Left ventricle myocardium superior (tissue), 1 donor: Measurements from ENCODE around the gene ZNF616. TPM values are rescaled to one million over a fixed set of nuclear protein-coding genes. Genes with fewer than 3 reads are reported as not detected.
A peak's percentile ranks its signal among the peaks of the same experiment; 100 is the strongest.
"Not testable (repeated sequence)": the region's sequence is repeated elsewhere in the genome, so short reads cannot be mapped to it uniquely, and the experiment has no call there.

Experiments
- ATAC-seq: fragments of 200-7000 bp; cut with Tn5 transposase; one replicate; pipeline ENCODE4 v1.9.1; 2020; ENCODE audit warnings: mild to moderate bottlenecking, moderate library complexity
- DNase-seq: peaks from one replicate; pipeline ENCODE4 v3.0.0-alpha.2; 2020
- intact Hi-C: fragments of 100-400 bp; cut with micrococcal nuclease; formaldehyde crosslinking; loops from one replicate; pipeline ENCODE4 v1.11.0; 2022
- total RNA-seq: library from RNA; stranded (reverse); fragmentation: NEBNext Ultra II Directional; extraction: Animal tissue kit (Norgen Biotek cat#: 25700); gene quantifications from one replicate; pipeline ENCODE4 v1.2.1, GENCODE V29; 2021
- donor health status: DM: no; HTN: yes; CAD: no; lungs with severe emphysema.

ZNF616 gene
- total RNA-seq, 1 donor from 2014 or later, result 5.5 TPM

DNA sequence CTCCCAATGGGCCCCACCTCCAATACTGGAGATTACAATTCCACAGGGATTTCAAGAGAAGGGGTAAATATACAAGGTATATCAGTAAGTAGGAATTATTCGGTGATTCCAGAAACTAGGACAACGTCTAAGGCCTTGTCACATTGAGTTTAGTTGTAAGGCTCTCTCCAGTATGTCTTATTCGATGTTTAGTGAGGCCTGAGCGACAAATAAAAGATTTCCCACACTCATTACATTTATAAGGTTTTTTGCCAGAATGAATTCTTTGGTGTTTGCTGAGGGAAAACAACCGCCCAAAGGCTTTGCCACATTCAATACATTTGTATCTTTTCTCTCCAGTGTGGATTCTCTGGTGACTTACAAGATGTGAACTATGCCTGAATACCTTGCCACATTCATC, 25.0 kb downstream of the ZNF616 start:
- ATAC-seq (no peak), DNase-seq (no peak)
- intact Hi-C loops, result no loop called here

DNA sequence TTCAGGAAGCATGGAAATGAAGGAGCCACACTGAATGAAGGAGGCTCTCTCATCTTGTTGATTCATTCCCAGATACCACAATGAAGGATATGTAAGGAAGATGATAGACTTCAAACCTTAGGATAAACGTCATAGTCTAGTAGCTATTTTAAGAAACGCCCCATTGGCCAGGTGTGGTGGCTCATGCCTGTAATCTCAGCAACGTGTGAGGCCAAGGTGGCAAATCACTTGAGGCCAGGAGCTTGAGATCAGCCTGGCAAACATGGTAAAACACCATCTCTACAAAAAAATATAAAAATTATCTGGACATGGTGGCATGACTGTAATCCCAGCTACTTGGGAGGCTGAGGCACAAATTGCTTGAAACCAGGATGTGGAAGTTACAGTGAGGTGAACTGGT, 27.1 kb downstream of the ZNF616 start:
- DNase-seq (no peak), ATAC-seq (no peak)
- intact Hi-C loops, result no loop called here

DNA sequence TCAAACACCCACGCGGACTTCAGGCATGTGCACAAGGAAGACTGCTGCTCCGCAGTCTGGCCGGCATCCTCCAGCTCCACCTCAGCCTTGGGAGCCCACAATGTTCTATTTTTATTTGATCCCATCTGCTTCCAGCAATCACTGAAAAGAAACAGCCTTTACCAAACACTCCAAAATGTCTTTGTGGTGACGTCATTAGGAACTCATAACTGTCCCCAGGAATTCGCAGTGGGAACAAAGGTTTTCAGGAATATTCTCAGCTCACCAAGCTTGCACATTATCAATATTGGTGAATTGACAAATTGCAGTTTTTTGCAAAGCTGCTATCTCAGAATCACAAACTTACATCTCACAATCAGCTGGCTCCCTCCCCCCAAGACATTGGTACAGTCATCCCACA, 29.0 kb downstream of the ZNF616 start:
- intact Hi-C loops, result no loop called here
- no peak for ATAC-seq
- DNase-seq, result no peak

DNA sequence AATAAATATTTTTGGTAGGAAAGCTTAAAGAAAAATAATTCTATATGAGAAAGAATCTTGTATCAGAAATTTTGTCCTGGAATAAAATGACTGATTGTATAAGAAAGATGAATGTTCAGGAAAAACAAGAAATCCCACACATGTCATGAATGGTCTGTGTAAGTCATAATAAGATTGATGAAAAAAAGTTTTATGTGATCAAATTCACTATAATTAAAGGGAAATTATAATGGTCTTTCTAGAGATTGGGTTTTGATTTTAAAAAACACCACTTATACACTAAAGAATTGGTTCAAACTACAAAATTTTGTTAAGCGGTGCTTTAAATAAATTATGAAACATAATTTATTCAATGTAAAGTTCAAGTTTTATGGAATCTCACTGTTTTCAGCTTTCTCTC, 37.0 kb downstream of the ZNF616 start:
- ATAC-seq (no peak), DNase-seq (no peak)
- intact Hi-C loops, result no loop called here

DNA sequence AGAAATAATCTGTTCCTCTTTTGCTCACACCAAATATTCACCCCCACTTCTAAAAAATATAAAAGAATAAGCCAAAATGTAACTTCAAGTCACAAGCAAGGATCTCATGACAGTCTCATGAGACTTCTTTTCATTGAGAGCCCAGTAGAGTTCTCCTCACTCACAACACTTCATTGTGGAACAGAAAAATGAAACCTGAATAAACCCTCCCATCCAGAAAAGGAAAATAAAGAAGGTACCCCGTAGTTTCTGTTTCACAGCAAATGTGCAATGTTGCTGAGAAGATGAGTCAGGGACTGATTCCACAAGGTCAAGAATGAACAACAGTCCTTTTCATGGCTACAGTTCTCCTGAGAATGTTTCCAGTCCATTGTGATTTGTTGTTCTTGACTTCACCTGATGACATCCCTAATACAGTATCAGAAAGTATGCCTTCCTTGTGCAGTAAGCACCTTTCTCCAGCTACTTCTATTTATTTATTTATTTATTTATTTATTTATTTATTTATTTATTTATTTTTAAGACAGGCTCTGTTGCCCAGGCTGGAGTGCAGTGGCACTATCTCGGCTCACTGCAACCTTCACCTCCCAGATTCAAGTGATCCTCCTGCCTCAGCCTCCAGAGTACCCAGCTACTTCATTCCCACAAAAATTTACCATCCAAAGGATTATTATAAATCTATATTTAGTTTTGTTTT, 37.7 kb downstream of the ZNF616 start:
- ATAC-seq, result no peak
- DNase-seq, result no peak
- intact Hi-C loops, result no loop called here

DNA sequence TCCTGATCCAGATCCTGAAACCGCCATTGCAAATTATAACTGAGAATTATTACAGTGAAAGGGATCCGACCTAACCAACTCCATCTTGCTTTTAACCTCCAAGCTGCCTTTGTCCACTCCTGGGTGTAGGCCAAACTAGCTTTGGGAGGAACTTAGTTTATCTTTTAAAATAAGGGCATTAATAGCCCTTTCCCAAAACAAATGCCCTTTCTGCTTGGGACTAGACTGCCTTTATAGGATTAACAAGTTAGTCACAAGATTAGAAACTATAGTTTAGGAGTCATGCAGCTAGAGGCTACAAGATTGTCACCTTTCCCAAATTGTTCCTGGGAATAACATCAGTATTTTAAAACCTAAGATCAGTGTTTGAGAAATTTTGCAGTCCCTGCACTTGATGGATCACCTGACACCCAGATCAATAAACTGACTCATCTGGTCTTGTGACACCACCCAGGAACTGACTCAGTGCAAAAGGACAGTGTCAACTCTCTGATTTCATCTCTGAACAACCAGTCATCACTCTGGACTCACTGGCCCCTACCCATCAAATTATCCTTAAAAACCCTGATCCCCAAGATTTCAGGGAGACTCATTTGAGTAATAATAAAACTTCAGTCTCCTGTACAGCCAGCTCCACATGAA, 40.1 kb downstream of the ZNF616 start:
- ATAC-seq (no peak), DNase-seq (no peak)
- intact Hi-C loops, result no loop called here

DNA sequence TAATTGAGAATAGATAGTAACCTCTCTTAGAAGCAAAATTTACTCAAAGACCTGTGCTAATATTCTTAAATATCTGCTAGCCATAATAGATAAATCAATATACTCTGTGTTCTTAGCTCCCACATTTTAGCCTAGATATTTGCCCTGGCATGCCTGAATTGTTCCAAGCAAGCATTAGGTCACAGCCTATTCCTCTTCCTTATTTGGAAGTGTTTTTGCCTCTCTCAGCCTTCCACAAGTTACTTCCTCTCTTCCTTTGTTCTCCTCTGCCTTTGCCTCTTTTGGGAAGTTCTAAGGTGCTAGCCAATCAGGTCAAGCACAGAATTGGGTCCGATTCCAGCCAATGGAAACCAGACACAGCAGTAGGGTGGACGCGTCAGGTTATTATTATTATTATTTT, 43.3 kb downstream of the ZNF616 start:
- intact Hi-C loops, DNase-seq, ATAC-seq: not testable (repeated sequence)

DNA sequence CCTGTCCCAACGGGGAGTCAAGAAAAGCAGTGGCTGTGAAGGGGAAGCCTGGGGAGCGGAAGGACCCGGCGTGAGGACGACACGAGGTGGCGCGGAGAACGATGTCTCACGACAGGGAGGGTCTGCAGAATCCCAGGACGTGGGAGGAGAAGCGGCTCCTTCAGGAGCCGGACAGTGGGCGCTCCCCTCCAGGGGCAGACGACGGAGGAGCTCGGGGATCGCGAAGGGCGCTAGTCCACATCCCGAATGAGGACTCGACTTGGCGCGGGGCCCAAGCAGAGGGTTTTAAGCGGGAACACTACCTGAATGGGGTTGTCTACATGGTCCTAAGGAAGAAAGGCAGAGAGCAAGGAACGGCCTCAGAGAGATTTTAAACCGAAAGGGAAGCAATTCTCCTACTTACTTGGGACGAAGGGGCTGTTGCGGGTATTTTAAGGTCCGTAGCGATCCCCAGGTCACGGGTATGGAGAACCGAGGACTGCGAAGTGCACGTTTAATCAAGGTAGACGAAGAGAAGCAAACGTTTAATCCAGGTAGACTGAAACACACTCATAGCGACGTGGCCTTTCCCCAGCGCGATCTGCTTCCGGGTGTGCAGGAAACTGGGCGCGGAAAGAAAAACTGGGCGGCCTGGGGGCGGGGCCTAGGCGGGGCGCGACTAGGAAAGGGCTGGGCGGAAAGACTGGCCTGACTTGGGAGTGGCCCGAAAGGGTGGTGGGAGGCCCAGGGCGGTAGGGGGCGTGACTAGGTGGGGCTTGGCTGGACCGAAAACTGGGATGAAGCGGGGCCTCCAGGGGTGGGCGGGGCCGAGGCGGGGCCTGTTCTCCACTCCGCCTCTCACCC, 44.3 kb downstream of the ZNF616 start, which contains the start of gene ZNF841:
Gene ZNF841 (minus strand): TSS at position 594 of the 843 bp plus-strand sequence. CDS start 10,964 bp downstream, outside the sequence.
- peak; percentile 100 for ATAC-seq
- intact Hi-C loops, result no loop called here
- DNase-seq, result peak; percentile 96

DNA sequence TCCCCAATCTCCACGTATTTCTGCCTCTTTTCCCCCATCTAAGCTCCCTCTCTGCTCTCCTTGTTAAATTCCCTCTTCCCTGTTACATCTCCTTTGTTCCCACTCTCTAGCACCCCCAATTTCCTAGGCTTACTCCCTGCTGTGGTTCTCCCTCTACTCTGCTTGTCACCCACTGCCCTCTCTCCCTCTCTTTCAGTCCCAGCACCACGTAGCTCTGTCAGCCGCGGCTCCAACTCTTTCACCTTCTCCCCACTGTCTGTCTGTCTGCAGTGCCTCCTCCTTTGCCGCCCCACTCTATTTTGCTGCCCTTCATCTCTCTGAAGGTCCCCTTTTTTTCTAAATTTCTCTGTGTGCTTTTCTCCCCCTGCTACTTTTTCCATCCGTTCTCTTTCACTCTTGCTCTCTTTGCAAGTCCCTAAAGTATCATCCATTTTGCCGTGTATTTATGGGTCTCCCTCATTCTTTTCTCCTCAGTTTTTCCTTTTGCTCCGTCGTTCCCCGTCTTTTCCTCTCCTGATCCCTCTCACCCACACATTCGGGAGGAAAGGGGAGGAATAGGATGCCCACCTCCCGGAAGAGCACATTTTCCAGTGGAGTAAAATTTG, 45.1 kb downstream of the ZNF616 start:
- intact Hi-C loops, result no loop called here
- peak; percentile 11 for ATAC-seq
- no peak for DNase-seq

DNA sequence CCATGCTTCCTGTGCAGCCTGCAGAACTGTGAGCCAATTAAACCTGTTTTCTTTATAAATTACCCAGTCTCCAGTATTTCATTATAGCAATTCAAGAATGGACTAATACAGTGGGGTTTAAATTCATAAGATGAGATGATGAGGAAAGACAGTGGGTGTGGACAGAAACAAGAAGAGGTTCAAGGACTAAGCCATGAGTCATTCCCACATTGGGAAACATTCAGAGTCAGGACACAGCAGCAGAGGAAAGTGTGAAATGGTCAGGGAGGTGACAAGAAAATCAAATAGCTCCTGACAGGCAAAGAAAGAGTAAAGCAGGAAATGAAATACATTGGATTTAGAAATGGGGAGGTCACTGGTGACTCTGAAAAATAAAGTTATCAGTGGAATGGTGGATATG, 53.3 kb downstream of the ZNF616 start:
- no peak for ATAC-seq
- intact Hi-C loops, result no loop called here
- no peak for DNase-seq

DNA sequence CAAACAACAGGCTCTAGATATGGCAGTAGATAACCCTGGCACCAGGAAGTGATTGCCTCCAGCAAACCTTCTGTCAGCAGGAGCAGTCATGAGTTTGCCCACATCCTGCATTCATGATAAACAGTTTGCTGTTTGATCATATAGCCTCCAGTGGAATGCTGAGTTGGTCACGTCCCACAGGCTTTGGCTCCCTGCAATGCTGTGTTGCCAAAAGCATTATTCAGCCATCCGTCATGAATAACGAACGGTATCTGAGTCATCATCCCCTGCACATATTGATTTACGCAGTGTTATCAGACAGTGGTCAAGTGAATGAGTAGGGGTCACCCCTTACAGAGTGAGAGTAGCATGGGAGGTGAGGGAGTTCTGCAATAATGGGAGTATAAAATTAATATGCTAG, 69.2 kb downstream of the ZNF616 start:
- no peak for ATAC-seq
- intact Hi-C loops, result no loop called here
- no peak for DNase-seq

DNA sequence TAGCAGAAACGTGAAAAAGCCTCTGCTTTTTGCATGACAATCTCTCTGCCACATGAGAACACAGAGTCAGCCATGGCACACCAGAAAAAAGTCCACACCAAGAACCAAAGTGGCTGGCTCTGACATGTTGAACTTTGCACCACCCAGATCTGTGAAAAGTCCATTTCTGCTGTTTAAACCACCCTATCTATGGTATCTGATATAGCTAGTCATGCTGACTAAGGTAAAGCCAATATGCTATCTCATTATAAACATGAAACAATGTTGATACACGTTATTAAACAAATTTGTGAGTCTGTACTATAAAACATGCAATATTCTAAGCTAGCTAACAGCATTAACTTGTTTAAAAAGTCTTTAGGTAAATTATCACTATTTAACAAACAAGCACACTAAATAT, 70.1 kb downstream of the ZNF616 start:
- no peak for ATAC-seq
- no peak for DNase-seq
- intact Hi-C loops, result no loop called here

DNA sequence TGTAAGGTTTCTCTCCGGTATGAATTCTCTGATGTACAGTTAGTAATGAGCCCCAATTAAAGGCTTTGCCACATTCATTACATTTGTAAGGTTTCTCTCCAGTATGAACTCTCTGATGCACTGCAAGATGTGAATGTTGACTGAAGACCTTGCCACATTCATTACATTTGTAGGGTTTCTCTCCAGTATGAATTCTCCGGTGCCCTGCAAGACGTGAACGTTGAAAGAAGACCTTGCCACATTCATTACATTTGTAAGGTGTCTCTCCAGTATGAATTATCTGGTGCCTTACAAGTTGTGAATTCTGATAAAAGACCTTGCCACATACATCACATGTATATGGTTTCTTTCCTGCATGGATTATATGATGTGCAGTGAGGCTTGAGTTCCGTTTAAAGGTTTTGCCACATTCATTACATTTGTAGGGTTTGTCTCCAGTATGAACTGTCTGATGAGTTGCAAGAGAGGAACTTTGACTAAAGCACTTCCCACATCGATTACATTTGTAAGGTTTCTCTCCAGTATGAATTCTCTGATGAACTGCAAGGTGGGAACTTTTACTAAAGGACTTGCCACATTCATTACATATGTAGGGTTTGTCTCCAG, 73.4 kb downstream of the ZNF616 start:
- intact Hi-C loops, result no loop called here
- DNase-seq, result no peak
- ATAC-seq, result no peak

DNA sequence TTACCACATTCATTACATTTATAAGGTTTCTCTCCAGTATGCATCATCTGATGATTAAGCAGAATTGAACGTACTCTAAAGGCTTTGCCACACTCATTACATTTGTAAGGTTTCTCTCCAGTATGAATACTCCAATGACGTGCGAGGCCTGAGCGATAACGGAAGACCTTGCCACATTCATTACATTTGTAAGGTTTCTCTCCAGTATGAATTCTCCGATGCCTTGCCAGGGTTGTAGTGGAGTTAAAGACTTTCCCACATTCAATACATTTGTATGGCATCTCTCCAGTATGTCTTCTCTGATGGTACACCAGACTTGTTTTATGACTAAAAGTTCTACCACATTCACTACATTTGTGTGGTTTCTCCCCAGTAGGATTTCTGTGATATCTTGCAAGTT, 74.3 kb downstream of the ZNF616 start:
- intact Hi-C loops, result no loop called here
- no peak for DNase-seq
- no peak for ATAC-seq

Other genes with a start within 250 kb of the ZNF616 start
- 8.1 TPM for gene ZNF649, start 234.9 kb downstream of the ZNF616 start, total RNA-seq
- 4.2 TPM for gene ZNF613, start 212.5 kb downstream of the ZNF616 start, total RNA-seq
- 9.1 TPM for gene ZNF350, start 153.1 kb downstream of the ZNF616 start, total RNA-seq
- 12.2 TPM for gene ZNF615, start 131.7 kb downstream of the ZNF616 start, total RNA-seq
- 5.1 TPM for gene ZNF614, start 111.6 kb downstream of the ZNF616 start, total RNA-seq
- 8.4 TPM for gene ZNF432, start 91.1 kb downstream of the ZNF616 start, total RNA-seq
- gene ZNF841, start 44.2 kb downstream of the ZNF616 start, total RNA-seq, result 8.0 TPM
- 6.6 TPM for gene ZNF836, start 31.7 kb upstream of the ZNF616 start, total RNA-seq
- gene PPP2R1A, start 50.1 kb upstream of the ZNF616 start, total RNA-seq, result 372 TPM
- 10.6 TPM for gene ZNF766, start 129.6 kb upstream of the ZNF616 start, total RNA-seq
- gene ZNF480, start 157.2 kb upstream of the ZNF616 start, total RNA-seq, result 16.0 TPM
- gene ZNF610, start 196.3 kb upstream of the ZNF616 start, total RNA-seq, result 3.3 TPM
- gene ZNF880, start 230.0 kb upstream of the ZNF616 start, total RNA-seq, result 18.5 TPM